ENCODE results near the gene ATP11A.

GRCh38 chr13:112877066-112877465 lies 187.2 kb downstream of the ATP11A start:
- TF ChIP-seq CTCF (conservative IDR thresholded peaks at IDR 0.05; ENCODE audit: low read depth, low read length) = no peak
- no peak for TF ChIP-seq EZH2 (IDR thresholded peaks at IDR 0.05; ENCODE audit: borderline replicate concordance, low read depth, low read length, poor library complexity, severe bottlenecking)
